Panc1 (cell line): ENCODE results near the gene LDLRAP1. TPM values are rescaled to one million over a fixed set of nuclear protein-coding genes. Genes with fewer than 3 reads are reported as not detected.
"Not testable (repeated sequence)": the region's sequence is repeated elsewhere in the genome, so short reads cannot be mapped to it uniquely, and the experiment has no call there.

ENCODE experiments used
- ATAC-seq: fragments of 200-7000 bp; cut with Tn5 transposase; 2 replicates; pipeline ENCODE4 v1.9.1; 2020; ENCODE audit warnings: mild to moderate bottlenecking, moderate library complexity
- BruUV-seq: library from RNA; stranded (reverse); fragments of 400-500 nt; replicated peaks from 2 replicates; lab custom pipeline; 2021; lab: Mats Ljungman, UMichigan
- CTCF ChIA-PET: fragments of 300-600 bp; sonication (Branson Sonifier 250); formaldehyde crosslinking; loops from one replicate; lab custom pipeline; 2022; ENCODE audit warnings: antibody characterized with exemption; lab: Charles Lee
- POLR2A ChIA-PET: fragments of 300-600 bp; sonication (Branson Sonifier 250); formaldehyde crosslinking; loops from one replicate; lab custom pipeline; 2022; ENCODE audit warnings: antibody characterized with exemption; lab: Charles Lee
- DNase-seq: peaks from one replicate; pipeline ENCODE4 v3.0.0-alpha.2; 2010; ENCODE audit warnings: low read depth, low spot score
- H3K27ac ChIP-seq: 2 replicates; pipeline ENCODE4 v1.5.1; 2011; ENCODE audit warnings: mild to moderate bottlenecking, low read length, inconsistent platforms
- H3K27me3 ChIP-seq: fragments of 200-500 bp; sonication (Bioruptor generic); 2 replicates; pipeline ENCODE4 v1.6.0; 2014; ENCODE audit warnings: low read length, inconsistent platforms; ENCODE audit not compliant: control insufficient read depth, insufficient read depth
- H3K36me3 ChIP-seq: fragments of 200-500 bp; sonication (Bioruptor generic); 2 replicates; pipeline ENCODE4 v1.5.1; 2014; ENCODE audit warnings: inconsistent platforms, mild to moderate bottlenecking, low read length, moderate library complexity; ENCODE audit not compliant: control insufficient read depth, insufficient read depth
- H3K4me1 ChIP-seq: 2 replicates; pipeline ENCODE4 v1.5.1; 2011; ENCODE audit warnings: inconsistent platforms, mild to moderate bottlenecking, low read length, moderate library complexity; ENCODE audit not compliant: control insufficient read depth, insufficient read depth
- H3K4me3 ChIP-seq, 2 experiments: 2 replicates each; pipeline ENCODE4 v1.5.1; 2011 to 2012; ENCODE audit warnings: low read depth in 2 of 2, low read length in 2 of 2, mild to moderate bottlenecking in 2 of 2, inconsistent platforms in 1 of 2, moderate library complexity in 1 of 2
- H3K9me3 ChIP-seq: fragments of 200-500 bp; sonication (Bioruptor generic); 2 replicates; pipeline ENCODE4 v1.5.1; 2014; ENCODE audit warnings: low read depth, mild to moderate bottlenecking, inconsistent platforms, low read length, moderate library complexity; ENCODE audit not compliant: control insufficient read depth, insufficient read depth
- POLR2AphosphoS5 ChIP-seq: IDR thresholded peaks from 2 replicates; pipeline ENCODE4 v1.6.1; 2012; ENCODE audit warnings: mild to moderate bottlenecking, low read depth, low read length, moderate library complexity
- SIN3A ChIP-seq: IDR thresholded peaks from 2 replicates; pipeline ENCODE4 v1.6.1; 2012; ENCODE audit warnings: low read depth, mild to moderate bottlenecking, low read length, moderate library complexity, borderline replicate concordance; ENCODE audit not compliant: insufficient read depth
- TCF7L2 ChIP-seq: IDR thresholded peaks from 2 replicates; pipeline ENCODE4 v1.6.1; 2011; ENCODE audit warnings: mild to moderate bottlenecking, low read depth, low read length, inconsistent platforms
- in situ Hi-C: cut with HindIII; loops from 2 replicates; pipeline ENCODE4 v1.10.0; 2016; ENCODE audit warnings: low sequenced_read_pairs, low pct_unique_long_range_greater_than_20kb
- intact Hi-C: fragments of 100-400 bp; cut with micrococcal nuclease; formaldehyde crosslinking; loops from one replicate; pipeline ENCODE4 v1.10.0; 2022; ENCODE audit not compliant: unreplicated experiment
- total RNA-seq: library from RNA; stranded (reverse); gene quantifications from one replicate; pipeline ENCODE4 v1.2.1, GENCODE V29; 2021; ENCODE audit not compliant: unreplicated experiment
- TF ChIP-seq, protein P1 (sequence below), 2 experiments: IDR thresholded peaks; 2 replicates each; pipeline ENCODE4 v1.6.1; 2011 to 2012; ENCODE audit warnings: low read depth in 2 of 2, control low read depth in 1 of 2, low read length in 1 of 2, mild to moderate bottlenecking in 1 of 2, moderate library complexity in 1 of 2; ENCODE audit not compliant: insufficient read depth in 1 of 2
- TF ChIP-seq, protein P2 (sequence below): fragments of 450-650 bp; IDR thresholded peaks from 2 replicates; pipeline ENCODE4 v1.5.1; 2017; ENCODE audit warnings: mild to moderate bottlenecking

LDLRAP1 gene
- total RNA-seq, 1 experiment from 2014 or later, result 23.1 TPM

DNA sequence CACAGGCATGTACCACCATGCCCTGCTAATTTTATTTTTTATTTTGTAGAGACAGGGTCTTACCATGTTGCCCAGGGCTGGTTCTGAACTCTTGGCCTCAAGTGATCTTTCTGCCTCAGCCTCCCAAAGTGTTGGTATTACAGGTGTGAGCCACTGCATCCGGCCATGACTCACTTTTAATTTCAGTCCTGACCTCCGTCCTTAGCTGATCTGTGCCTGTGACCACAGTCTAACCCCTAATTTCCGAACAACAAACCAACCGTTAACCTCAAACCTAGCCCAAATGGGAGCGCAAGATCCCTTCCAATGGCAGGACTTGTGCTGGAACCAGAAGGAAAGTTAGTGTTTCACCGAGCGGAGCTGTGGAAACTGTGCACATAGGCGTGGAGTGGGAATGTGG is 43.9 kb downstream of the LDLRAP1 start:
- DNase-seq (no peak), ATAC-seq (no peak)
- Histone ChIP-seq H3K27ac (no peak overlapping the region), H3K27me3 (no peaks in the 10 kb centered on the region), H3K4me3 (no peak overlapping the region), H3K4me1 (no peaks in the 10 kb centered on the region), H3K9me3 (no peaks in the 10 kb centered on the region), H3K36me3 (no peaks in the 10 kb centered on the region)
- intact Hi-C loops (no loop called here), in situ Hi-C loops (no loop called here)
- no TSS peak for BruUV-seq
- ChIA-PET POLR2A (no interaction called here), CTCF (no interaction called here)
- TF ChIP-seq, protein P1, sequence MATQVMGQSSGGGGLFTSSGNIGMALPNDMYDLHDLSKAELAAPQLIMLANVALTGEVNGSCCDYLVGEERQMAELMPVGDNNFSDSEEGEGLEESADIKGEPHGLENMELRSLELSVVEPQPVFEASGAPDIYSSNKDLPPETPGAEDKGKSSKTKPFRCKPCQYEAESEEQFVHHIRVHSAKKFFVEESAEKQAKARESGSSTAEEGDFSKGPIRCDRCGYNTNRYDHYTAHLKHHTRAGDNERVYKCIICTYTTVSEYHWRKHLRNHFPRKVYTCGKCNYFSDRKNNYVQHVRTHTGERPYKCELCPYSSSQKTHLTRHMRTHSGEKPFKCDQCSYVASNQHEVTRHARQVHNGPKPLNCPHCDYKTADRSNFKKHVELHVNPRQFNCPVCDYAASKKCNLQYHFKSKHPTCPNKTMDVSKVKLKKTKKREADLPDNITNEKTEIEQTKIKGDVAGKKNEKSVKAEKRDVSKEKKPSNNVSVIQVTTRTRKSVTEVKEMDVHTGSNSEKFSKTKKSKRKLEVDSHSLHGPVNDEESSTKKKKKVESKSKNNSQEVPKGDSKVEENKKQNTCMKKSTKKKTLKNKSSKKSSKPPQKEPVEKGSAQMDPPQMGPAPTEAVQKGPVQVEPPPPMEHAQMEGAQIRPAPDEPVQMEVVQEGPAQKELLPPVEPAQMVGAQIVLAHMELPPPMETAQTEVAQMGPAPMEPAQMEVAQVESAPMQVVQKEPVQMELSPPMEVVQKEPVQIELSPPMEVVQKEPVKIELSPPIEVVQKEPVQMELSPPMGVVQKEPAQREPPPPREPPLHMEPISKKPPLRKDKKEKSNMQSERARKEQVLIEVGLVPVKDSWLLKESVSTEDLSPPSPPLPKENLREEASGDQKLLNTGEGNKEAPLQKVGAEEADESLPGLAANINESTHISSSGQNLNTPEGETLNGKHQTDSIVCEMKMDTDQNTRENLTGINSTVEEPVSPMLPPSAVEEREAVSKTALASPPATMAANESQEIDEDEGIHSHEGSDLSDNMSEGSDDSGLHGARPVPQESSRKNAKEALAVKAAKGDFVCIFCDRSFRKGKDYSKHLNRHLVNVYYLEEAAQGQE (IDR thresholded peaks at IDR 0.05; ENCODE audit: insufficient read depth in 1 of 2, low read depth in 2 of 2, low read length in 1 of 2), result no peak
- TF ChIP-seq, protein P2, sequence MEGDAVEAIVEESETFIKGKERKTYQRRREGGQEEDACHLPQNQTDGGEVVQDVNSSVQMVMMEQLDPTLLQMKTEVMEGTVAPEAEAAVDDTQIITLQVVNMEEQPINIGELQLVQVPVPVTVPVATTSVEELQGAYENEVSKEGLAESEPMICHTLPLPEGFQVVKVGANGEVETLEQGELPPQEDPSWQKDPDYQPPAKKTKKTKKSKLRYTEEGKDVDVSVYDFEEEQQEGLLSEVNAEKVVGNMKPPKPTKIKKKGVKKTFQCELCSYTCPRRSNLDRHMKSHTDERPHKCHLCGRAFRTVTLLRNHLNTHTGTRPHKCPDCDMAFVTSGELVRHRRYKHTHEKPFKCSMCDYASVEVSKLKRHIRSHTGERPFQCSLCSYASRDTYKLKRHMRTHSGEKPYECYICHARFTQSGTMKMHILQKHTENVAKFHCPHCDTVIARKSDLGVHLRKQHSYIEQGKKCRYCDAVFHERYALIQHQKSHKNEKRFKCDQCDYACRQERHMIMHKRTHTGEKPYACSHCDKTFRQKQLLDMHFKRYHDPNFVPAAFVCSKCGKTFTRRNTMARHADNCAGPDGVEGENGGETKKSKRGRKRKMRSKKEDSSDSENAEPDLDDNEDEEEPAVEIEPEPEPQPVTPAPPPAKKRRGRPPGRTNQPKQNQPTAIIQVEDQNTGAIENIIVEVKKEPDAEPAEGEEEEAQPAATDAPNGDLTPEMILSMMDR, result no peak
- TF ChIP-seq SIN3A (no peak), TCF7L2 (no peak), POLR2AphosphoS5 (no peak)

DNA sequence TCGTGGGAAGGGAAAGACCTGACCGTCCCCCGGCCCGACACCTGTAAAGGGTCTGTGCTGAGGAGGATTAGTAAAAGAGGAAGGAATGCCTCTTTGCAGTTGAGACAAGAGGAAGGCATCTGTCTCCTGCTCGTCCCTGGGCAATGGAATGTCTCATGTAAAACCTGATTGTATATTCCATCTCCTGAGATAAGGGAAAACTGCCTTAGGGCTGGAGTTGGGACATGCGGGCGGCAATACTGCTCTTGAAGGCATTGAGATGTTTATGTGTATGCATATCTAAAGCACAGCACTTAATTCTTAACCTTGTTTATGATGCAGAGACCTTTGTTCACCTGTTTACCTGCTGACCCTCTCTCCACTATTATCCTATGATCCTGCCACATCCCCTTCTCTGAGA is 44.8 kb downstream of the LDLRAP1 start:
- in situ Hi-C loops, BruUV-seq, H3K27ac ChIP-seq, H3K36me3 ChIP-seq, H3K4me3 ChIP-seq, ATAC-seq, intact Hi-C loops, H3K9me3 ChIP-seq, POLR2A ChIA-PET, H3K27me3 ChIP-seq, H3K4me1 ChIP-seq, DNase-seq, CTCF ChIA-PET: not testable (repeated sequence)

DNA sequence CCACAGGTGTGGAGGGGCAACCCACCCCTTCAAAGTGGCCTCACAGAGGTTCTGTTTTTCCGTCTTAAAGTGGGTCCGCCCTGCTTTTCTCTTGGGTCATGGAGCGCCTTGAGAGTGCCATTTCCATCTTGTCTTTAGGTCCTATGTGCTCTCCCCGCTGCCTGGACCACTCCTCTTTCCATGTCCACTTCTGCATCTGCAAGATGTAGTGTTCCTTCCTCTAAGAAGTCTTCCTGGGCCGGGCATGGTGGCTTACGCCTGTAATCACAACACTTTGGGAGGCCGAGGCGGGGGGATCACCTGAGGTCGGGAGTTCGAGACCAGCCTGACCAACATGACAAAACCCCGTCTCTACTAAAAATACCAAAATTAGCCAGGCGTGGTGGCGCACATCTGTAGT is 45.4 kb downstream of the LDLRAP1 start:
- intact Hi-C loops, POLR2A ChIA-PET, H3K27me3 ChIP-seq, CTCF ChIA-PET, H3K4me1 ChIP-seq, ATAC-seq, H3K4me3 ChIP-seq, in situ Hi-C loops, BruUV-seq, DNase-seq, H3K36me3 ChIP-seq, H3K27ac ChIP-seq, H3K9me3 ChIP-seq: not testable (repeated sequence)
